ENCODE data around the gene RARA.

The RARA gene

DNA sequence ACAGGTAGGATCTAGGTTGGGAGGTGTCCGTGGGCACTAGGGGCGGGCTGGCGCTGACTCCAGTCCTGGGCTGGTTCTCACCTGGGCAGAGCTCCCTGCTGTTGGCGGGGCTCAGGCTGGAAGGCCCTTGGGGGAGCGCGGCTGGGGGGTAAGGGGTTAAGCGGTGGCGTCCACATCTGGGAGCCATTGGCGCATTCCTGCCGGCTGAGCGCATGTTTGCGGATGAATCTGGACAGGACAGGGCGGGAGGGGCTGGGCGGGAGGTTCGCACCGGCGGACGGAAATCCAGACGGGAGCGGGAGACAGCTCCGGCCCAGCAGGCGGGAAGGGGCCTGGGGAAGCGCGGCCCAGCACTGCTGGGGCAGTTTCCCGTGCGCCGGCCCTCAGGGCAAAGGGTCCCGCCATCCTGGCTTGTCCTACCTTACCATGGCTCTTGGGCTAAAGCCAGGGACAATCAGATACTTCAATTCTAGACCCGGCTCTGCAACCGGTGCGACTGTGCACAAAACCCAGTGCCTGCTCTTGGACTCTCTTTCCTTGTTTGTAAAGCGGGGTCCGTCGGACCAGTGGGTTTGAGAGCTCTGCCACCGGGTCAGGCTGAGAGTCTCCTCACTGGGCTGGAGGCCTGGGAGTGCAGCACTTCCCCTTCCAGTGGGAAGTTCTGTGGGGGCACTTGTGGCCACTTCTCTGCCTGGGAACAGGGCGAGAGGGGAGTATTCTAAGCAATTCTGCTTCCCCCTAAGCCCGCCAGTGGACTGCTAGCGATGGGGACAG lies 7.8 kb downstream of the RARA start (continued):
- TF ChIP-seq ZNF214 (tag by site-specific recombination; IDR thresholded peaks at IDR 0.05; ENCODE audit: borderline replicate concordance): no peak
- TF ChIP-seq, protein P1, sequence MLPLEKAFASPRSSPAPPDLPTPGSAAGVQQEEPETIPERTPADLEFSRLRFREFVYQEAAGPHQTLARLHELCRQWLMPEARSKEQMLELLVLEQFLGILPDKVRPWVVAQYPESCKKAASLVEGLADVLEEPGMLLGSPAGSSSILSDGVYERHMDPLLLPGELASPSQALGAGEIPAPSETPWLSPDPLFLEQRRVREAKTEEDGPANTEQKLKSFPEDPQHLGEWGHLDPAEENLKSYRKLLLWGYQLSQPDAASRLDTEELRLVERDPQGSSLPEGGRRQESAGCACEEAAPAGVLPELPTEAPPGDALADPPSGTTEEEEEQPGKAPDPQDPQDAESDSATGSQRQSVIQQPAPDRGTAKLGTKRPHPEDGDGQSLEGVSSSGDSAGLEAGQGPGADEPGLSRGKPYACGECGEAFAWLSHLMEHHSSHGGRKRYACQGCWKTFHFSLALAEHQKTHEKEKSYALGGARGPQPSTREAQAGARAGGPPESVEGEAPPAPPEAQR (tag by site-specific recombination; IDR thresholded peaks at IDR 0.05): no peak
- TF ChIP-seq, protein P2, sequence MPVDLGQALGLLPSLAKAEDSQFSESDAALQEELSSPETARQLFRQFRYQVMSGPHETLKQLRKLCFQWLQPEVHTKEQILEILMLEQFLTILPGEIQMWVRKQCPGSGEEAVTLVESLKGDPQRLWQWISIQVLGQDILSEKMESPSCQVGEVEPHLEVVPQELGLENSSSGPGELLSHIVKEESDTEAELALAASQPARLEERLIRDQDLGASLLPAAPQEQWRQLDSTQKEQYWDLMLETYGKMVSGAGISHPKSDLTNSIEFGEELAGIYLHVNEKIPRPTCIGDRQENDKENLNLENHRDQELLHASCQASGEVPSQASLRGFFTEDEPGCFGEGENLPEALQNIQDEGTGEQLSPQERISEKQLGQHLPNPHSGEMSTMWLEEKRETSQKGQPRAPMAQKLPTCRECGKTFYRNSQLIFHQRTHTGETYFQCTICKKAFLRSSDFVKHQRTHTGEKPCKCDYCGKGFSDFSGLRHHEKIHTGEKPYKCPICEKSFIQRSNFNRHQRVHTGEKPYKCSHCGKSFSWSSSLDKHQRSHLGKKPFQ (tag by site-specific recombination; IDR thresholded peaks at IDR 0.05): no peak
- TF ChIP-seq, protein P3, sequence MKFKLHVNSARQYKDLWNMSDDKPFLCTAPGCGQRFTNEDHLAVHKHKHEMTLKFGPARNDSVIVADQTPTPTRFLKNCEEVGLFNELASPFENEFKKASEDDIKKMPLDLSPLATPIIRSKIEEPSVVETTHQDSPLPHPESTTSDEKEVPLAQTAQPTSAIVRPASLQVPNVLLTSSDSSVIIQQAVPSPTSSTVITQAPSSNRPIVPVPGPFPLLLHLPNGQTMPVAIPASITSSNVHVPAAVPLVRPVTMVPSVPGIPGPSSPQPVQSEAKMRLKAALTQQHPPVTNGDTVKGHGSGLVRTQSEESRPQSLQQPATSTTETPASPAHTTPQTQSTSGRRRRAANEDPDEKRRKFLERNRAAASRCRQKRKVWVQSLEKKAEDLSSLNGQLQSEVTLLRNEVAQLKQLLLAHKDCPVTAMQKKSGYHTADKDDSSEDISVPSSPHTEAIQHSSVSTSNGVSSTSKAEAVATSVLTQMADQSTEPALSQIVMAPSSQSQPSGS (tag by site-specific recombination; IDR thresholded peaks at IDR 0.05; ENCODE audit: low read depth): no peak
- TF ChIP-seq ZNF777 (tag by site-specific recombination; IDR thresholded peaks at IDR 0.05; ENCODE audit: borderline replicate concordance): no peak
- no peak; the same call in 1 of the 2 replicates for TF ChIP-seq ZNF768 (tag by site-specific recombination; IDR thresholded peaks at IDR 0.05)
- TF ChIP-seq ZNF132 (tag by site-specific recombination; IDR thresholded peaks at IDR 0.05; ENCODE audit: borderline replicate concordance): no peak
- peak; percentile 64; the same call in 1 of the 2 replicates for TF ChIP-seq SP7 (tag by site-specific recombination; IDR thresholded peaks at IDR 0.05)
- TF ChIP-seq PRDM1 (tag by site-specific recombination; IDR thresholded peaks at IDR 0.05): no peak
- TF ChIP-seq ZNF571 (tag by site-specific recombination; IDR thresholded peaks at IDR 0.05): no peak
- no peak for TF ChIP-seq ZNF48 (tag by site-specific recombination; IDR thresholded peaks at IDR 0.05)
- TF ChIP-seq ZFP69B (tag by site-specific recombination; IDR thresholded peaks at IDR 0.05): no peak
- TF ChIP-seq, protein P4, sequence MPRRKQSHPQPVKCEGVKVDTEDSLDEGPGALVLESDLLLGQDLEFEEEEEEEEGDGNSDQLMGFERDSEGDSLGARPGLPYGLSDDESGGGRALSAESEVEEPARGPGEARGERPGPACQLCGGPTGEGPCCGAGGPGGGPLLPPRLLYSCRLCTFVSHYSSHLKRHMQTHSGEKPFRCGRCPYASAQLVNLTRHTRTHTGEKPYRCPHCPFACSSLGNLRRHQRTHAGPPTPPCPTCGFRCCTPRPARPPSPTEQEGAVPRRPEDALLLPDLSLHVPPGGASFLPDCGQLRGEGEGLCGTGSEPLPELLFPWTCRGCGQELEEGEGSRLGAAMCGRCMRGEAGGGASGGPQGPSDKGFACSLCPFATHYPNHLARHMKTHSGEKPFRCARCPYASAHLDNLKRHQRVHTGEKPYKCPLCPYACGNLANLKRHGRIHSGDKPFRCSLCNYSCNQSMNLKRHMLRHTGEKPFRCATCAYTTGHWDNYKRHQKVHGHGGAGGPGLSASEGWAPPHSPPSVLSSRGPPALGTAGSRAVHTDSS (tag by site-specific recombination; IDR thresholded peaks at IDR 0.05): no peak
- TF ChIP-seq, protein P5, sequence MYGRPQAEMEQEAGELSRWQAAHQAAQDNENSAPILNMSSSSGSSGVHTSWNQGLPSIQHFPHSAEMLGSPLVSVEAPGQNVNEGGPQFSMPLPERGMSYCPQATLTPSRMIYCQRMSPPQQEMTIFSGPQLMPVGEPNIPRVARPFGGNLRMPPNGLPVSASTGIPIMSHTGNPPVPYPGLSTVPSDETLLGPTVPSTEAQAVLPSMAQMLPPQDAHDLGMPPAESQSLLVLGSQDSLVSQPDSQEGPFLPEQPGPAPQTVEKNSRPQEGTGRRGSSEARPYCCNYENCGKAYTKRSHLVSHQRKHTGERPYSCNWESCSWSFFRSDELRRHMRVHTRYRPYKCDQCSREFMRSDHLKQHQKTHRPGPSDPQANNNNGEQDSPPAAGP (tag by site-specific recombination; IDR thresholded peaks at IDR 0.05): peak; percentile 88

DNA sequence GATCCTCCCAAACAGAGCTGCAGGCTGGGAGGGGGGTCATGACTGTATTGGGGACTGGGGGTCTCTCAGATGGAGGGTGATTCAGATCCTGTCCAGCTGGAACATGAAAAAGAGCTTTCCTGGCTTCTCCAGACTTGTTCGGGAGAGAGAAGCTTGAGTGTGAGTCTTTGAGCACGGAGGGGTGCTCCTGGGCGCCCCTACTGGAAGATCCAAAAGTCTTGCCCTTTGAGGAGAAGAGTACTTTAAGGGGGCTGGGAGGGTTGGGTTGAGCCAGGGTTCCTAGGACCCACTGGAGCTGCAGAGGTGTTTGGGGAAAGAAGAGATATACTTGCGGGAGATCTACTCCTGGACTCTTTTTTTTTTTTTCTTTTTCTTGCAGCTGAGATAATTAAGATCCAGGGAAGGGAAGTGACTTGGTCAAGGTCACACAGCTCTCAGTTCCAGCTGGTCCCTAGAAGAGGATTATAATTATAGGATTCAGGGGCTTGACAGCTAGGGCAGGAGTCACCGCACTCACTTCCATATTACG lies 8.4 kb downstream of the RARA start:
- peaks cover 39% of the 10 kb centered on the region for H3K4me1 ChIP-seq (ENCODE audit: control insufficient read depth, insufficient read depth, low read length)
- CTCF ChIA-PET: interaction anchor here (0.5 to 6.0 kb wide), 22 partner anchors 9 to 1763 kb away, joined by 3 to 85 read pairs (median 4); partner anchors contain the start of gene CDC6
- no peaks in the 10 kb centered on the region for H3K36me3 ChIP-seq (ENCODE audit: control insufficient read depth in 2 of 2, insufficient read depth in 1 of 2, low read length in 2 of 2)
- H3K27ac ChIP-seq (ENCODE audit: extremely low read depth, low read depth, low read length): peak overlapping the region; percentile 20; the same call in 1 of the 2 replicates
- H3K9me3 ChIP-seq (ENCODE audit: control insufficient read depth, insufficient read depth, low read depth, low read length): no peaks in the 10 kb centered on the region
- POLR2A ChIA-PET: interaction anchor here (0.6 to 4.0 kb wide), 18 partner anchors 10 to 1127 kb away, joined by 3 to 43 read pairs (median 6); partner anchors contain the start of gene CDC6
- peak overlapping the region; percentile 34 for H3K4me3 ChIP-seq (ENCODE audit: low read depth, low read length)
- no peak for TF ChIP-seq ZNF169 (tag by site-specific recombination; IDR thresholded peaks at IDR 0.05)
- TF ChIP-seq BCL11A (tag by site-specific recombination; IDR thresholded peaks at IDR 0.05; ENCODE audit: low read depth): no peak
- TF ChIP-seq ZNF114 (tag by site-specific recombination; IDR thresholded peaks at IDR 0.05): no peak
- TF ChIP-seq, protein P6, sequence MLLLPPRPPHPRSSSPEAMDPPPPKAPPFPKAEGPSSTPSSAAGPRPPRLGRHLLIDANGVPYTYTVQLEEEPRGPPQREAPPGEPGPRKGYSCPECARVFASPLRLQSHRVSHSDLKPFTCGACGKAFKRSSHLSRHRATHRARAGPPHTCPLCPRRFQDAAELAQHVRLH (tag by site-specific recombination; IDR thresholded peaks at IDR 0.05): peak; percentile 68
- no peak for TF ChIP-seq ZNF239 (tag by site-specific recombination; IDR thresholded peaks at IDR 0.05)
- TF ChIP-seq ZNF24 (tag by site-specific recombination; IDR thresholded peaks at IDR 0.05): no peak
- TF ChIP-seq, protein P7, sequence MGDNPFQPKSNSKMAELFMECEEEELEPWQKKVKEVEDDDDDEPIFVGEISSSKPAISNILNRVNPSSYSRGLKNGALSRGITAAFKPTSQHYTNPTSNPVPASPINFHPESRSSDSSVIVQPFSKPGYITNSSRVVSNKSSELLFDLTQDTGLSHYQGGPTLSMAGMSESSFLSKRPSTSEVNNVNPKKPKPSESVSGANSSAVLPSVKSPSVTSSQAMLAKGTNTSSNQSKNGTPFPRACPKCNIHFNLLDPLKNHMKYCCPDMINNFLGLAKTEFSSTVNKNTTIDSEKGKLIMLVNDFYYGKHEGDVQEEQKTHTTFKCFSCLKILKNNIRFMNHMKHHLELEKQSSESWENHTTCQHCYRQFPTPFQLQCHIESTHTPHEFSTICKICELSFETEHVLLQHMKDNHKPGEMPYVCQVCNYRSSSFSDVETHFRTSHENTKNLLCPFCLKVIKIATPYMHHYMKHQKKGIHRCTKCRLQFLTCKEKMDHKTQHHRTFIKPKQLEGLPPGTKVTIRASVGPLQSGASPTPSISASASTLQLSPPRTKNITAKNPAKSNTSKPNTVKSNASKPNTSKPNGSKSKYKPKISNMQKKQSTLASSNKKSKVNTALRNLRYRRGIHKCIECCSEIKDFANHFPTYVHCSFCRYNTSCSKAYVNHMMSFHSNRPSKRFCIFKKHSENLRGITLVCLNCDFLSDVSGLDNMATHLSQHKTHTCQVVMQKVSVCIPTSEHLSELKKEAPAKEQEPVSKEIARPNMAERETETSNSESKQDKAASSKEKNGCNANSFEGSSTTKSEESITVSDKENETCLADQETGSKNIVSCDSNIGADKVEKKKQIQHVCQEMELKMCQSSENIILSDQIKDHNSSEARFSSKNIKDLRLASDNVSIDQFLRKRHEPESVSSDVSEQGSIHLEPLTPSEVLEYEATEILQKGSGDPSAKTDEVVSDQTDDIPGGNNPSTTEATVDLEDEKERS (tag by site-specific recombination; IDR thresholded peaks at IDR 0.05): no peak
- no peak for TF ChIP-seq SCRT2 (tag by site-specific recombination; IDR thresholded peaks at IDR 0.05)
- TF ChIP-seq ZSCAN30 (tag by site-specific recombination; IDR thresholded peaks at IDR 0.05): no peak
- peak; percentile 78 for TF ChIP-seq SP7 (tag by site-specific recombination; IDR thresholded peaks at IDR 0.05)
- no peak for TF ChIP-seq ZNF223 (tag by site-specific recombination; IDR thresholded peaks at IDR 0.05)
- TF ChIP-seq ZNF311 (tag by site-specific recombination; IDR thresholded peaks at IDR 0.05; ENCODE audit: borderline replicate concordance): no peak
